Inflammatory macrophage treated with lipopolysaccharide for 1 hour (primary cell): Measurements from ENCODE around the gene ONECUT1.
"Not testable (repeated sequence)": the region's sequence is repeated elsewhere in the genome, so short reads cannot be mapped to it uniquely, and the experiment has no call there.

Experiments
- DNase-seq, 2 donors: peaks; one replicate each; pipeline ENCODE4 v3.0.0-alpha.2; 2020 to 2022

ONECUT1 gene

GRCh38 chr15:52790169-52790708 lies at the start of gene ONECUT1:
TSS of gene ONECUT1 (minus strand) at chr15:52790336. CDS start at chr15:52789884, 452 bp downstream.
- peak; percentile 25 to 50 for DNase-seq

- no peak for DNase-seq
These were observed 44.2 kb upstream of the ONECUT1 start for GRCh38 chr15:52834379-52834778.

GRCh38 chr15:52824169-52824942 lies 34.2 kb upstream of the ONECUT1 start:
- DNase-seq, result not testable (repeated sequence)

GRCh38 chr15:52822475-52822874 lies 32.3 kb upstream of the ONECUT1 start:
- DNase-seq, result no peak

GRCh38 chr15:52819253-52819652 lies 29.1 kb upstream of the ONECUT1 start:
- no peak for DNase-seq

GRCh38 chr15:52815899-52816298 lies 25.8 kb upstream of the ONECUT1 start:
- not testable (repeated sequence) for DNase-seq

- DNase-seq, result no peak
These were observed 18.9 kb upstream of the ONECUT1 start for GRCh38 chr15:52808996-52809395.

GRCh38 chr15:52808441-52808840 lies 18.3 kb upstream of the ONECUT1 start:
- no peak for DNase-seq

GRCh38 chr15:52806284-52806655 lies 16.1 kb upstream of the ONECUT1 start:
- no peak for DNase-seq

- no peak for DNase-seq
These were observed 15.5 kb upstream of the ONECUT1 start for GRCh38 chr15:52805351-52806283.

- no peak for DNase-seq
These were observed 14.5 kb upstream of the ONECUT1 start for GRCh38 chr15:52804526-52805081.

GRCh38 chr15:52803467-52804306 lies 13.6 kb upstream of the ONECUT1 start:
- no peak for DNase-seq

GRCh38 chr15:52803108-52803466 lies 13.0 kb upstream of the ONECUT1 start:
- no peak for DNase-seq

- DNase-seq, result no peak
These were observed 12.0 kb upstream of the ONECUT1 start for GRCh38 chr15:52802110-52802509.

- no peak for DNase-seq
These were observed 11.6 kb upstream of the ONECUT1 start for GRCh38 chr15:52801748-52802085.

- DNase-seq, result no peak
These were observed 11.0 kb upstream of the ONECUT1 start for GRCh38 chr15:52800828-52801747.

GRCh38 chr15:52799145-52799811 lies 9.1 kb upstream of the ONECUT1 start:
- no peak for DNase-seq

GRCh38 chr15:52798529-52799101 lies 8.5 kb upstream of the ONECUT1 start:
- no peak for DNase-seq

GRCh38 chr15:52797625-52798501 lies 7.7 kb upstream of the ONECUT1 start:
- DNase-seq, result no peak
